Neural progenitor cell (in vitro differentiated cells): ENCODE results near the gene CSDE1.

Source experiments
- EZH2 ChIP-seq: fragments of 200-600 bp; sonication (generic); IDR thresholded peaks from 2 replicates; pipeline ENCODE4 v1.6.1; 2017; ENCODE audit warnings: antibody characterized with exemption, mild to moderate bottlenecking, moderate library complexity
- EZH2phosphoT487 ChIP-seq: fragments of 200-600 bp; sonication (generic); IDR thresholded peaks from 2 replicates; pipeline ENCODE4 v1.6.1; 2017; ENCODE audit warnings: antibody characterized with exemption
- TF ChIP-seq, protein P1 (sequence below): fragments of 200-600 bp; sonication (generic); IDR thresholded peaks from 2 replicates; pipeline ENCODE4 v1.5.1; 2017; ENCODE audit warnings: antibody characterized with exemption, mild to moderate bottlenecking

GRCh38 chr1:114701931-114702330 lies 55.9 kb downstream of the CSDE1 start:
- no peak for TF ChIP-seq EZH2
- TF ChIP-seq, protein P1, sequence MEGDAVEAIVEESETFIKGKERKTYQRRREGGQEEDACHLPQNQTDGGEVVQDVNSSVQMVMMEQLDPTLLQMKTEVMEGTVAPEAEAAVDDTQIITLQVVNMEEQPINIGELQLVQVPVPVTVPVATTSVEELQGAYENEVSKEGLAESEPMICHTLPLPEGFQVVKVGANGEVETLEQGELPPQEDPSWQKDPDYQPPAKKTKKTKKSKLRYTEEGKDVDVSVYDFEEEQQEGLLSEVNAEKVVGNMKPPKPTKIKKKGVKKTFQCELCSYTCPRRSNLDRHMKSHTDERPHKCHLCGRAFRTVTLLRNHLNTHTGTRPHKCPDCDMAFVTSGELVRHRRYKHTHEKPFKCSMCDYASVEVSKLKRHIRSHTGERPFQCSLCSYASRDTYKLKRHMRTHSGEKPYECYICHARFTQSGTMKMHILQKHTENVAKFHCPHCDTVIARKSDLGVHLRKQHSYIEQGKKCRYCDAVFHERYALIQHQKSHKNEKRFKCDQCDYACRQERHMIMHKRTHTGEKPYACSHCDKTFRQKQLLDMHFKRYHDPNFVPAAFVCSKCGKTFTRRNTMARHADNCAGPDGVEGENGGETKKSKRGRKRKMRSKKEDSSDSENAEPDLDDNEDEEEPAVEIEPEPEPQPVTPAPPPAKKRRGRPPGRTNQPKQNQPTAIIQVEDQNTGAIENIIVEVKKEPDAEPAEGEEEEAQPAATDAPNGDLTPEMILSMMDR: no peak
- no peak for TF ChIP-seq EZH2phosphoT487
